ENCODE data around the gene SOCS2.
A peak's percentile ranks its signal among the peaks of the same experiment; 100 is the strongest.
"Not testable (repeated sequence)": the region's sequence is repeated elsewhere in the genome, so short reads cannot be mapped to it uniquely, and the experiment has no call there.

Gene SOCS2

DNA sequence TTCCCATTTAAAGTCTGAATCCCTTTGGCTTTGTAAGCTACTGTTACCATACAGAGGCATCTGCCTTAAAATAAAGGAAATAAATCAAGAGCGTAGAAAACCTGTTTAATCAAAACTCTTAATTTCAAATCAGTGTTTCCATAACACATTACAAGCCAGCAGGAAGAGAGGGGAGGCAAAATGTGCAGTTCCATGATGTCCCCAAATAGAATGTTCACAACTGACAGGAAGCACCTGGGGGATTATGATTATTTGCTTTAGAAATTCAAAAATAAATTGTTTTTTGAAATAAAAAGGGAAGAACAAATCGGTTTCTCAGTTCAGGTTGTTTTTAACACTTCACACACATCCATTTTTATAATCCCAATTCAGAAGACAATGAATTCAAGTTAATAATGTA lies 21.4 kb downstream of the SOCS2 start:
- no peak for DNase-seq (ENCODE audit: low spot score)

GRCh38 chr12:93594766-93595311 lies 22.4 kb downstream of the SOCS2 start:
- DNase-seq (ENCODE audit: low spot score) = no peak

DNA sequence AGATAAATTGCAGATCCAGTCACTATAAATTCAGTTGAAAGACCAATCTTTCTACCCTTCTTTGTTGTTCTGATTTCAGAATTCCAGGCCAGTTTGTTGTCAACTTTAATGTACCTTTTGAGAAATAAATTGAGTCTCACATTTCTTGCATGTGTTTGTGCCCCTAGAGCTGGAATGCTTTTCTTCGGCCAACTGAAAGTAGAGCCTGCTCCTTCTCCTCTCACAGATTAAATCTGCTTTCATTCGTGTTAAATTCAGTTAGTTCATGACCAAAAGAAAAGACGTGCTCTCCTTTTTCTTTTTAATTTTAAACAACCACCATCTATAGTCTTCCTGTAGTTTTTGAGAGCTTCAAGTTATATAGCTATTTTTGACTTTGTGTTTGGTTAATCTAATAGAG lies 22.9 kb downstream of the SOCS2 start:
- no peak for DNase-seq (ENCODE audit: low spot score)

DNA sequence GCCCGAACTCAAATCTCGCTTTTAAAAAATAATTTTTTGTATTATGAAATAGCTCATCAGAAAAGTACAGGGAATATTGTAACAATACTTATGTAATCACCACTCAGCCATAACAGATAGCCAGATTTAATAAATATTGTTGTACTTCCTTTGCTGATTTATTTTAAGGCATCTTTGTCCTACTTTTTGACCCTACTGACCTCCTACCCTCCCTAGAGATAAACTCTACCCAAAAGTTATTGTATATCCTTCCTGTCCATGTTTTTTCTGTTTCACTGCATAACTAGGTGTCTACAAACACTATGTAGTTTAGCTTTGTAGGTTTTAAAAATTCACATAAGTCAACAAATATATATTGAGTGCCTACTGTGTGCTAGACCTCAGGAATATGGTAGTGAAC lies 25.1 kb downstream of the SOCS2 start:
- no peak for DNase-seq (ENCODE audit: low spot score)

DNA sequence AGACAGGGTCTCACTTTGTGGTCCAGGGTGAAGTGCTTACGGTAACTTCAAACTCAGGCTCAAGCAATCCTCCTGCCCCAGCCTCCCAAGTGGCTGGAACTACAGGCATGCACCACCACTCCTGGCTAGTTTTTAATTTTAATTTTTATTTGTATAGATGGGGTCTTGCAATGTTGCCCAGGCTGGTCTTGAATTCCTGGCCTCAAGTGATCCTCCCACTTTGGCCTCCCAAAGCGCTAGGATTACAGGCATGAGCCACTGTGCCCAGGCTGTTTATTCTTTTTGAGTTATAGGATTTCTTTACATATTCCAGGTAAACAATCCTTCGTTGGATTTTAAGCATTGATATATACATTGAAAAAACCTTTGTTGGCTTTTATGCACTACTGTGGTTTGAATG lies 26.7 kb downstream of the SOCS2 start:
- DNase-seq (ENCODE audit: low spot score) = no peak

DNA sequence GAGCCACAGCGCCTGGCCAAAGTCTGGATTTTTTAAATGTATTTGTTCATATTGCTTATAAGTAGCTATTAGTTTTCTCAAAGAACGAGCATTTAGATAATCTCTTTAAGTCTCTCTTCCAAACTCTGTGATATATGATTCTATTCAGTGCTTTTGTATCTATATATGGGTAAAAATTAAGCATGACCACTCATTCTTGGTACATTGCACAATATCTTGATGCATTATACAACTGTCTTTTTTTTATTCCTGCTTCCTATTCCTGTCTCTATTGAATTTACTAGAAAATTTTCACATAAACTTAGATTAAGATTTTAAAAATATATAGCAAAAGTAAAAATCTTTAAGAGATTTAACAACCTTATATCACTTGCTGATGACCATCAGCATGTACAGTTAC lies 29.1 kb downstream of the SOCS2 start:
- DNase-seq (ENCODE audit: low spot score) = no peak

- no peak for DNase-seq (ENCODE audit: low spot score)
Measured at GRCh38 chr12:93602897-93603668, 30.6 kb downstream of the SOCS2 start.

DNA sequence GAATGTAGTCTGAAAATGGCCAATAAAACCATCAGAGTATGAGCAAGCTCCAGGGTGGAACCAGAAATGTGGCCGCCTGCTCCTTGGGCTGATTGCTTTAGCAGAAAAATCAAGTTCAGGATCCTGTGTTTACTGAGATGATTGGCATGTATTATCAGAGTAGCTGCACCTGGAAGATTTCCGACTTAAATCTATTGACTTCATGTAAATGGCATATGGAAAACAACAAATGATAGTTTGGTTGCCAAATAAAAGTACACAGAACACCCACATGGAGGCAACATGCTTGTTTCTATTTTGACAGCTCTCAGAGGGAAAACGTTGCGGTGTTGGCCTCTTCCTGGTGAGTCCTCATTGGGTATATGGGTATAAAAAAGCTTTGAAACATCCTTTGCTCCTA lies 31.3 kb downstream of the SOCS2 start:
- no peak for DNase-seq (ENCODE audit: low spot score)

GRCh38 chr12:93608313-93608712 lies 35.8 kb downstream of the SOCS2 start:
- DNase-seq (ENCODE audit: low spot score) = no peak

GRCh38 chr12:93609281-93610192 lies 37.1 kb downstream of the SOCS2 start:
- DNase-seq (ENCODE audit: low spot score) = no peak

DNA sequence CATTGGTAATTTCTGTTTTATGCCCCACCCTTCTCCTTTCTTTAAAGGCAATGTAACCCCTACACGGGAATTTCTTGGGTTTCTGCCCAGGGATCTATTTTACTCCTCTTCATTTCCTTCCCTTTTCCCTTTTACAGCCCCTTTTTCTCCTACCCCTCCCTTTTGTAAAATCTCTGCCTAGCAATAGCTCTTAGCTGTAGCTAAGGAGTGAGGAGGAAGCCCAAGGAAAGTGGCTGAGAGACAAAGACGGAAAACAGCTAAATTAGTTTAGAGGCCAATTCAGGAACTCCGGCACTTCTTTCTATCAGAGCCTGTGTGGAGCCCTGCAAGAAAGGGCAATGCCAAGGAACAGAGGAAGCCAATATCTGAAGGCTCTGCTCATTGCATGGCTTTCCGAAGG lies 40.3 kb downstream of the SOCS2 start:
- no peak for DNase-seq (ENCODE audit: low spot score)

- DNase-seq (ENCODE audit: low spot score) = no peak
Measured at GRCh38 chr12:93614917-93615596, 42.6 kb downstream of the SOCS2 start.

DNA sequence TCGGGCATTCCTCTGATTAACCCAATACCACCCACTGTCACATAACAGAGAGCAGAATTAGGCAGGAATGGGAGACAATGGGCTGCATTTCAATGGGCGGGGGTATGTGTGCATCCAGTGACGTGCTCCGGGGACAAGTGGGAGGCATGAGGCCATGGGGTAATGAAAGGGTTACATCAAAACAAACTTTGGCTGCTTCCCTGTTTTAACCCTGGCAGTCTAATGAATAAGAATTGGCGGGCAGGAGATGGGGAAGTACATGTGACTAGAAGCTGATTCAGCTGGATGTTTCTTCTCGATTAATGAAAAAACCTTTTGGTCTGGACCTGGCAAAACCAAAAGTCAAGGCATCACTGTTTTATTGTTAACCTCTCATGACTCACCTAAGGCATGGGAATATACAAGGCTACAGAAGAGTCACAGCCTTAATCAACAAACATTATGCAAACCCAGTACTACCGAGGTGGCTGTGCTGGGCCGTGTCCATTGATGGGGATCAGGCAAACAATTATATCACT lies 44.2 kb downstream of the SOCS2 start:
- DNase-seq (ENCODE audit: low spot score) = no peak

DNA sequence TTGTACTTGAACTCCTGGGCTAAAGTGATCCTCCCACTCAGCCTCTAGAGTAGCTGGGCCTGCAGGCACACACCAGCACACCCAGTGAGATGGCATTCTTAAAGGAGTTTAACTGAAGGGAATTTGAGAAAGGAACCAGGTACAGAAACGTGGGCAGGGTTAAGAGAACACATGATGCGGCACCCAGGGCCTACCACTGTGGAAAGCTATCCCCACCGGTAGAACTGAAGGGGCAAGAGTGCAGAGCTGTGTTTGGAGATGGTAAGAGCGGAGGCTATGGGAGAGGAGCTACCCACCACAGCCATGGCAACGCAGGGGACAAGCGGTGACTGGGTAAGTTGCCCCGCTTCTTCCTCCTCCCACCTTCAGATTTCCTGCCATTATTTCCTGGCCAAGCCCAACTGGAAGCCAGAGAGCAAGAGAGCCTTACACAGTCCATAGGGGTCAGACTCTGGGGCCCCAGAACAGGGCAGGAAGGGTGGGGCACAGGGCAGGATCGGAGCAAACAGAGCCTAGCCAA lies 46.5 kb downstream of the SOCS2 start:
- DNase-seq (ENCODE audit: low spot score) = no peak

DNA sequence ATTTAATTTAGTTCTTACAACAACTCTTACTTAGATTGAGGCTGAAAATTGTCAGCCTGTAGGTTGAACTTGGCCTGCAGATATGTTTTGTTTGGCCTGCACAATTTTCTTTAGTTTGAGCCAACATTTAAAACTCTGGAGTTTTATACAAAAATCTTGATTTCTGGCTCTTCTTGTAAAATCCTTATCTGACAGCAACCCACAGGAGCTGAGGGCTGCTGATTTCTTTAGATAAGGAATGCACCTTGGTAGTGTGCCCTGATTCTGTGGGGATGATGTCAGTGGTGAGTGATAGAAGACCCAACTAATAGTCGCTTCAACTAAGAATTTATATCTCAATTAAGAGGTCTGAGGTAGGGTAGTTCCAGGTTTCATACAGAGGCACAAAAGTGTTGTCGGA lies 49.5 kb downstream of the SOCS2 start:
- DNase-seq (ENCODE audit: low spot score) = no peak

DNA sequence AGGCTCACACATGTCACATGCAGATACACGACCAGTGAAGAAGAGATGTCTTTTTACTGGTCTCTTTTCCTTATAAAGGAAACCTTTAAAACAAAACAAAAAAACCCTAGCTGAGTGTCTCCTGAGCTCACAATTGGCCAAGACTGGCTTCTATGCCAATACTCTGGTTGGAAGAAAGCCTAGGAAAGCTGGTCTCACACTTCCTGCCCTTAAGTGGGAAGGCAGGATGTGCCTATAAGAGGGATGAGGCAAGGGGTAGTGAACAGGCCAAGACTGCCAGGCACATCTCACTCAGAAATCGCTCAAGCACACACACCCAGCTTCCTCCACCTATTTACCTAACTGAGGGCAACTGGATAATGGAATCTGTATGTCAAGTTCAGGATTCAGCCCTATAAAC lies 50.0 kb downstream of the SOCS2 start:
- no peak for DNase-seq (ENCODE audit: low spot score)

DNA sequence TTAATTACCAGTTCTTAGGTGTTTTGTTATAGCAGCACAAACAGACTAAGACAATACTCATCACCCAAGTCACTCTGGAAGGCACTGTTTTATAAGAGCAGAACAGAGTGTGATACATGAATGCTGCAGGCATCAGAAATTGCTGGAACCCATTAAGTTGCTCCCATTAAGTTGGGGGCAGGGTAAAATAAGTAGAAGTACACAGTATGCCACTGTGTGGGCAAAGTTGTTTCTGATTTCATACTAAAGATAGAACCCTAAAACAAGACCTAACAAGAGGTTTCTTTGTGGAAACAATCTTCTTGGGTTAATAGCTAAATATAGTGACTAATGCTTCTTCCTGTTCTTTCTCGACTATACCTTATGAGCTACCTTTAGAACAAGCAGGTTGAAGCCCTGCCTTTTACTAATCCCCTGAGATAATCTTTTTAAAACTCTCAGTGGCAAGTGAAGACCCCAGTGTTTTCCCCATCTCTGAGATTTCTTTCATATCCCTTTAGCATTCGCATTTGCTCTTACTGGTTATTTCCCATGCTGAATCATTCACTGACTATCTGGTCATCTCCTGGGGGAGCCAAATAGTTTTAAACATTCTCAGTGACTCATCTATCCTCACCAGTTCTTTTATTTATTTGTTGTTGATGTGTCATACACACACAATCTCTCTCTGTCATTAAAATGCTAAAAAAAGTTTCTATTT lies 52.3 kb downstream of the SOCS2 start:
- DNase-seq (ENCODE audit: low spot score) = peak; percentile 83

DNA sequence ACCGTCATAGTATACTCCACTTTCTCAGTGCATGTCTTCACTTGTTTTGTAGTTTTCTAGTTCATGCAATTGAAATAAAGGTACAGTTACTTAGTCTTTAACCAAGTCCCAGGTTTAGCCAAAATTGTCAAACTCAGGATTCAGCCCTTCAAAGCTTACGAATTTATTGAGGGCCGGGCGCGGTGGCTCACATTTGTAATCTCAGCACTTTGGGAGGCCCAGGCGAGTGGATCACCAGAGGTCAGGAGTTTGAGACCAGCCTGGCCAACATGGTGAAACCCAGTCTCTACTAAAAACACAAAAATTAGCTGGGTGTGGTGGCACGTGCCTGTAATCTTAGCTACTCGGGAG lies 52.8 kb downstream of the SOCS2 start:
- DNase-seq (ENCODE audit: low spot score) = not testable (repeated sequence)

- DNase-seq (ENCODE audit: low spot score) = no peak
Measured at GRCh38 chr12:93626160-93626559, 53.7 kb downstream of the SOCS2 start.

Data from hepatic stellate cell (primary cell).